ENCODE data around the gene TUSC1.
"Not testable (repeated sequence)": the region's sequence is repeated elsewhere in the genome, so short reads cannot be mapped to it uniquely, and the experiment has no call there.

DNA sequence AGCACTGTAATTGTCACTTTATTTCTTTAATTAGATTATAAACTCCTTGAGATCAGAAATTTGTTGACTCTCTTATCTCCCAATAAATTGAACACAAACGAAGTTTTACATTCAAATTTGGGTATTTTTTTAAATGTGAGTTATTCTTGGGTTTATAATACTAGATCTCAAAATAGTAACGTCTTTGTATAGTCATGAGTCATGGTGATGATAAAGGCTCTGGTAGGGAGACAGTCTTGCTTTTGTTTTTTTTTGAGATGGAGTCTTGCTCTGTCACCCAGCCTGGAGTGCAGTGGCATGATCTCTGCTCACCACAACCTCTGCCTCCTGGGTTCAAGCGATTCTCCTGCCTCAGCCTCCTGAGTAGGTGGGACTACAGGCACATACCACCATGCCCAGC lies 22.7 kb upstream of the TUSC1 start:
- TF ChIP-seq CTCF (IDR thresholded peaks at IDR 0.05; ENCODE audit: borderline replicate concordance, extremely low read depth, low read length, poor library complexity, severe bottlenecking); EZH2 (IDR thresholded peaks at IDR 0.05; ENCODE audit: borderline replicate concordance, low read depth, low read length, severe bottlenecking): not testable (repeated sequence)

All from DND-41 (cell line).